Neural progenitor cell (in vitro differentiated cells): ENCODE measurements around the gene PTPRG. TPM values are rescaled to one million over a fixed set of nuclear protein-coding genes. Genes with fewer than 3 reads are reported as not detected.

Experiments used
- DNase-seq: peaks from one replicate; pipeline ENCODE4 v3.0.0-alpha.2; 2016; ENCODE audit warnings: low spot score
- H2AFZ ChIP-seq: fragments of 200-600 bp; sonication (generic); replicated peaks from 2 replicates; pipeline ENCODE4 v1.6.1; 2016; ENCODE audit warnings: antibody characterized with exemption
- H3F3A ChIP-seq: fragments of 200-600 bp; sonication (generic); 2 replicates; pipeline ENCODE4 v1.6.1; 2016; ENCODE audit warnings: antibody characterized with exemption, low read depth
- H3K27ac ChIP-seq: fragments of 200-600 bp; sonication (generic); 2 replicates; pipeline ENCODE4 v1.5.1; 2016; ENCODE audit warnings: mild to moderate bottlenecking
- H3K27me3 ChIP-seq: fragments of 200-600 bp; sonication (generic); 2 replicates; pipeline ENCODE4 v1.6.1; 2016; ENCODE audit warnings: mild to moderate bottlenecking, moderate library complexity
- H3K36me3 ChIP-seq: fragments of 200-600 bp; sonication (generic); 2 replicates; pipeline ENCODE4 v1.5.1; 2016
- H3K4me1 ChIP-seq: fragments of 200-600 bp; sonication (generic); 2 replicates; pipeline ENCODE4 v1.6.1; 2016; ENCODE audit warnings: mixed run types
- H3K4me2 ChIP-seq: fragments of 200-600 bp; sonication (generic); 2 replicates; pipeline ENCODE4 v1.6.1; 2016
- H3K4me3 ChIP-seq: fragments of 200-600 bp; sonication (generic); 2 replicates; pipeline ENCODE4 v1.5.1; 2016
- H3K79me2 ChIP-seq: fragments of 200-600 bp; sonication (generic); 2 replicates; pipeline ENCODE4 v1.6.1; 2016; ENCODE audit warnings: low read depth
- H3K9ac ChIP-seq: fragments of 200-600 bp; sonication (generic); 2 replicates; pipeline ENCODE4 v1.6.1; 2016
- H3K9me3 ChIP-seq: fragments of 200-600 bp; sonication (generic); 2 replicates; pipeline ENCODE4 v1.5.1; 2016; ENCODE audit warnings: low read depth
- H4K20me1 ChIP-seq: fragments of 200-600 bp; sonication (generic); 2 replicates; pipeline ENCODE4 v1.6.1; 2016; ENCODE audit warnings: low read depth
- H3K27ac Mint-ChIP-seq: 3 replicates; pipeline ENCODE4 v1.8.0; 2021; ENCODE audit warnings: mixed read lengths
- H3K27me3 Mint-ChIP-seq: 2 replicates; pipeline ENCODE4 v1.8.0; 2022; ENCODE audit warnings: low read depth, mild to moderate bottlenecking, inconsistent platforms, moderate library complexity, mixed read lengths; ENCODE audit not compliant: insufficient read depth
- H3K36me3 Mint-ChIP-seq: 3 replicates; pipeline ENCODE4 v1.8.0; 2021; ENCODE audit warnings: mixed read lengths
- H3K4me1 Mint-ChIP-seq: 3 replicates; pipeline ENCODE4 v1.8.0; 2021; ENCODE audit warnings: mixed read lengths
- H3K4me3 Mint-ChIP-seq: 3 replicates; pipeline ENCODE4 v1.8.0; 2021; ENCODE audit warnings: mild to moderate bottlenecking, moderate library complexity, mixed read lengths
- H3K9me3 Mint-ChIP-seq: 3 replicates; pipeline ENCODE4 v1.8.0; 2020; ENCODE audit warnings: mixed read lengths
- CTCF ChIP-seq: fragments of 200-600 bp; sonication (generic); IDR thresholded peaks from 2 replicates; pipeline ENCODE4 v1.5.1; 2017; ENCODE audit warnings: antibody characterized with exemption, mild to moderate bottlenecking
- EZH2 ChIP-seq: fragments of 200-600 bp; sonication (generic); IDR thresholded peaks from 2 replicates; pipeline ENCODE4 v1.6.1; 2017; ENCODE audit warnings: antibody characterized with exemption, mild to moderate bottlenecking, moderate library complexity
- EZH2phosphoT487 ChIP-seq: fragments of 200-600 bp; sonication (generic); IDR thresholded peaks from 2 replicates; pipeline ENCODE4 v1.6.1; 2017; ENCODE audit warnings: antibody characterized with exemption
- total RNA-seq: library from RNA; depleted of rRNA; stranded (reverse); fragments of >200 nt; gene quantifications from 2 replicates; pipeline ENCODE4 v1.2.3, GENCODE V29; 2015; ENCODE audit warnings: low replicate concordance

PTPRG gene
- total RNA-seq, 1 donor from 2014 or later = 65.3 TPM

- no peaks in the 10 kb centered on the region for H3K36me3 ChIP-seq
- no peaks in the 10 kb centered on the region for H3K9me3 Mint-ChIP-seq
- H3K9ac ChIP-seq = no peak overlapping the region
- peaks cover 4% of the 10 kb centered on the region for H3K36me3 Mint-ChIP-seq
- H3K4me3 Mint-ChIP-seq = no peak overlapping the region
- no peak overlapping the region for H3K4me2 ChIP-seq
- no peak for DNase-seq
- H3K27ac ChIP-seq = no peak overlapping the region
- no peak for TF ChIP-seq CTCF
- TF ChIP-seq EZH2 = no peak
- TF ChIP-seq EZH2phosphoT487 = no peak
- H3K4me1 Mint-ChIP-seq = peaks cover 50% of the 10 kb centered on the region
- peaks cover 83% of the 10 kb centered on the region for H3K79me2 ChIP-seq
- peaks cover 48% of the 10 kb centered on the region for H3K4me1 ChIP-seq
- H3K27me3 Mint-ChIP-seq = peaks cover 2% of the 10 kb centered on the region
- H2AFZ ChIP-seq = no peak overlapping the region
- no peaks in the 10 kb centered on the region for H3K27me3 ChIP-seq
- peaks cover 67% of the 10 kb centered on the region for H4K20me1 ChIP-seq
- no peaks in the 10 kb centered on the region for H3K9me3 ChIP-seq
- no peak overlapping the region for H3K4me3 ChIP-seq
- H3F3A ChIP-seq = no peaks in the 10 kb centered on the region
- H3K27ac Mint-ChIP-seq = peak overlapping the region; percentile 89
These were observed 243.4 kb downstream of the PTPRG start for GRCh38 chr3:61804782-61805181.

- Histone ChIP-seq H3K36me3 (no peaks in the 10 kb centered on the region), H3F3A (no peaks in the 10 kb centered on the region), H3K4me3 (no peak overlapping the region), H3K27me3 (no peaks in the 10 kb centered on the region), H3K9ac (no peak overlapping the region), H3K4me1 (peaks cover 51% of the 10 kb centered on the region), H4K20me1 (peaks cover 74% of the 10 kb centered on the region), H3K9me3 (no peaks in the 10 kb centered on the region), H3K4me2 (no peak overlapping the region), H3K27ac (no peak overlapping the region), H3K79me2 (peaks cover 85% of the 10 kb centered on the region), H2AFZ (no peak overlapping the region)
- Mint-ChIP-seq H3K4me1 (peaks cover 54% of the 10 kb centered on the region), H3K27ac (no peak overlapping the region), H3K36me3 (no peaks in the 10 kb centered on the region), H3K4me3 (no peak overlapping the region), H3K9me3 (no peaks in the 10 kb centered on the region), H3K27me3 (peaks cover 2% of the 10 kb centered on the region)
- TF ChIP-seq EZH2phosphoT487 (no peak), CTCF (no peak), EZH2 (no peak)
- DNase-seq = no peak
These were observed 244.2 kb downstream of the PTPRG start for GRCh38 chr3:61805510-61806080.

GRCh38 chr3:61806810-61807209 lies 245.4 kb downstream of the PTPRG start:
- H3K27me3 Mint-ChIP-seq = no peaks in the 10 kb centered on the region
- Histone ChIP-seq H3K9me3 (no peaks in the 10 kb centered on the region), H3K79me2 (peaks cover 92% of the 10 kb centered on the region), H3K4me1 (peaks cover 51% of the 10 kb centered on the region), H3K27me3 (no peaks in the 10 kb centered on the region), H4K20me1 (peaks cover 83% of the 10 kb centered on the region), H3K4me2 (peak overlapping the region; percentile 48), H3F3A (no peaks in the 10 kb centered on the region), H2AFZ (no peak overlapping the region), H3K4me3 (no peak overlapping the region), H3K9ac (no peak overlapping the region), H3K27ac (no peak overlapping the region), H3K36me3 (no peaks in the 10 kb centered on the region)
- H3K9me3 Mint-ChIP-seq = no peaks in the 10 kb centered on the region
- H3K36me3 Mint-ChIP-seq = no peaks in the 10 kb centered on the region
- no peak for TF ChIP-seq EZH2
- no peak for TF ChIP-seq EZH2phosphoT487
- no peak for TF ChIP-seq CTCF
- H3K4me1 Mint-ChIP-seq = peaks cover 54% of the 10 kb centered on the region
- no peak overlapping the region for H3K4me3 Mint-ChIP-seq
- no peak for DNase-seq
- H3K27ac Mint-ChIP-seq = no peak overlapping the region
